Liver (tissue), 9 donors: Measurements from ENCODE around the gene QKI. TPM values are rescaled to one million over a fixed set of nuclear protein-coding genes. Genes with fewer than 3 reads are reported as not detected.
A peak's percentile ranks its signal among the peaks of the same experiment; 100 is the strongest.

ENCODE experiments used
- DNase-seq: peaks from one replicate; pipeline ENCODE4 v3.0.0-alpha.2; 2017; ENCODE audit warnings: low spot score
- H3K27ac ChIP-seq, 2 donors: one replicate each; pipeline ENCODE4 v1.7.0; 2013; ENCODE audit warnings: inconsistent platforms in 2 of 2, low read length in 2 of 2, control low read depth in 1 of 2, low read depth in 1 of 2, mild to moderate bottlenecking in 1 of 2
- H3K27me3 ChIP-seq, 4 donors: one replicate each; pipeline versions ENCODE4 v1.6.1 to v1.7.0; 2013; ENCODE audit warnings: low read length in 3 of 4, inconsistent platforms in 1 of 4, mild to moderate bottlenecking in 1 of 4, moderate library complexity in 1 of 4; ENCODE audit not compliant: control insufficient read depth in 4 of 4, insufficient read depth in 4 of 4
- H3K36me3 ChIP-seq, 4 donors: one replicate each; pipeline versions ENCODE4 v1.6.1 to v1.7.0; 2013; ENCODE audit warnings: low read length in 3 of 4, mild to moderate bottlenecking in 3 of 4, low read depth in 1 of 4, moderate library complexity in 1 of 4; ENCODE audit not compliant: control insufficient read depth in 4 of 4, insufficient read depth in 3 of 4
- H3K4me1 ChIP-seq, 4 donors: one replicate each; pipeline versions ENCODE4 v1.6.1 to v1.7.0; 2013; ENCODE audit warnings: low read length in 3 of 4, mild to moderate bottlenecking in 3 of 4, moderate library complexity in 1 of 4; ENCODE audit not compliant: control insufficient read depth in 4 of 4, insufficient read depth in 4 of 4
- H3K4me3 ChIP-seq, 3 donors: one replicate each; pipeline versions ENCODE4 v1.6.1 to v1.7.0; 2013; ENCODE audit warnings: low read length in 3 of 3, control low read depth in 1 of 3, low read depth in 1 of 3, mild to moderate bottlenecking in 1 of 3
- H3K9ac ChIP-seq, 2 donors: one replicate each; pipeline ENCODE4 v1.7.0; 2013; ENCODE audit warnings: low read length in 2 of 2, mild to moderate bottlenecking in 2 of 2, moderate library complexity in 2 of 2, control low read depth in 1 of 2, low read depth in 1 of 2
- H3K9me3 ChIP-seq, 4 donors: one replicate each; pipeline versions ENCODE4 v1.6.1 to v1.7.0; 2013; ENCODE audit warnings: low read length in 3 of 4; ENCODE audit not compliant: control insufficient read depth in 4 of 4
- ATF3 ChIP-seq: IDR thresholded peaks from 2 replicates; pipeline ENCODE4 v1.6.1; 2016; ENCODE audit warnings: antibody characterized with exemption
- CTCF ChIP-seq: fragments of 150-350 bp; IDR thresholded peaks from 2 replicates; pipeline ENCODE4 v1.5.1; 2017; ENCODE audit warnings: improper control_type of control experiment, low read depth, low read length; ENCODE audit not compliant: missing input control
- EGR1 ChIP-seq, 2 donors: IDR thresholded peaks; 2 replicates each; pipeline ENCODE4 v1.6.1; 2016 to 2018; ENCODE audit warnings: antibody characterized with exemption in 2 of 2, low read depth in 2 of 2
- FOXA1 ChIP-seq: IDR thresholded peaks from 2 replicates; pipeline ENCODE4 v1.6.1; 2016; ENCODE audit warnings: antibody characterized with exemption
- FOXA2 ChIP-seq: IDR thresholded peaks from 2 replicates; pipeline ENCODE4 v1.6.1; 2016; ENCODE audit warnings: antibody characterized with exemption
- GABPA ChIP-seq, 2 donors: IDR thresholded peaks in 1 of 2; conservative IDR thresholded peaks in 1 of 2; 2 replicates each; pipeline ENCODE4 v1.6.1; 2016; ENCODE audit warnings: antibody characterized with exemption in 2 of 2, mild to moderate bottlenecking in 1 of 2, moderate library complexity in 1 of 2
- HNF4A ChIP-seq, 2 donors: conservative IDR thresholded peaks; 2 replicates each; pipeline ENCODE4 v1.6.1; 2016; ENCODE audit warnings: antibody characterized with exemption in 2 of 2, mild to moderate bottlenecking in 2 of 2
- HNF4G ChIP-seq: IDR thresholded peaks from 2 replicates; pipeline ENCODE4 v1.6.1; 2016; ENCODE audit warnings: antibody characterized with exemption
- JUND ChIP-seq, 2 donors: IDR thresholded peaks; 2 replicates each; pipeline ENCODE4 v1.6.1; 2016; ENCODE audit warnings: antibody characterized with exemption in 2 of 2
- NR2F2 ChIP-seq: IDR thresholded peaks from 2 replicates; pipeline ENCODE4 v1.6.1; 2016; ENCODE audit warnings: antibody characterized with exemption
- RAD21 ChIP-seq, 2 donors: IDR thresholded peaks; 2 replicates each; pipeline ENCODE4 v1.6.1; 2016; ENCODE audit warnings: antibody characterized with exemption in 2 of 2, mild to moderate bottlenecking in 2 of 2
- REST ChIP-seq: IDR thresholded peaks from 2 replicates; pipeline ENCODE4 v1.6.1; 2016; ENCODE audit warnings: antibody characterized with exemption, mild to moderate bottlenecking
- RXRA ChIP-seq, 2 donors: IDR thresholded peaks; 2 replicates each; pipeline ENCODE4 v1.6.1; 2017 to 2018; ENCODE audit warnings: antibody characterized with exemption in 2 of 2, mild to moderate bottlenecking in 1 of 2
- SP1 ChIP-seq: IDR thresholded peaks from 2 replicates; pipeline ENCODE4 v1.6.1; 2018; ENCODE audit warnings: antibody characterized with exemption, mild to moderate bottlenecking
- TAF1 ChIP-seq: conservative IDR thresholded peaks from 2 replicates; pipeline ENCODE4 v1.6.1; 2016; ENCODE audit warnings: antibody characterized with exemption, mild to moderate bottlenecking
- YY1 ChIP-seq: IDR thresholded peaks from 2 replicates; pipeline ENCODE4 v1.6.1; 2016; ENCODE audit warnings: antibody characterized with exemption, mild to moderate bottlenecking
- ZBTB33 ChIP-seq: IDR thresholded peaks from 2 replicates; pipeline ENCODE4 v1.6.1; 2016; ENCODE audit warnings: antibody characterized with exemption
- WGBS: extraction: QIAGEN DNeasy Blood & Tissue Kit; methylation state at CpG from one replicate; pipeline ENCODE4 v1.1.7; 2013; 5-methylcytosine and 5-hydroxymethylcytosine counted together
- polyA plus RNA-seq, 2 donors: library from polyadenylated mRNA; stranded (reverse) in 1 of 2; unstranded in 1 of 2; fragments of 200-250 nt in 1 of 2; fragments of >200 nt in 1 of 2; fragmentation: Nextera tagmentation in 1 of 2; extraction: Ambion mirVana in 1 of 2; gene quantifications; one replicate each; pipeline versions ENCODE4 v1.2.1 to v1.2.3, GENCODE V29; 2013 to 2015
- total RNA-seq, 2 donors: library from RNA; depleted of rRNA; stranded (reverse); fragments of >200 nt; gene quantifications; one replicate each; pipeline ENCODE4 v1.2.3, GENCODE V29; 2014
- TF ChIP-seq, protein P1 (sequence below): IDR thresholded peaks from 2 replicates; pipeline ENCODE4 v1.6.1; 2016; ENCODE audit warnings: antibody characterized with exemption
- donor health status: healthy.
- donor health status: healthy.
- donor health status: healthy.
- donor health status: healthy.
- donor health status: healthy.

QKI gene
- total and polyA plus RNA-seq, 4 donors, result 22.7 to 97.0 (median 56.3) TPM

GRCh38 chr6:163446549-163446948, 32.0 kb downstream of the QKI start:
- Histone ChIP-seq H3K4me3 (no peak overlapping the region), H3K36me3 (peaks cover 0 to 4% (median 0%) of the 10 kb centered on the region in 4 donors), H3K9me3 (no peaks in the 10 kb centered on the region), H3K9ac (no peak overlapping the region), H3K27me3 (no peaks in the 10 kb centered on the region), H3K4me1 (peaks cover 8 to 39% (median 14%) of the 10 kb centered on the region in 4 donors), H3K27ac (peak overlapping the region; percentile 14 to 34)
- WGBS, result 24% methylated on average over 4 of the region's 4 CpGs
- TF ChIP-seq NR2F2 (no peak), RXRA (IDR thresholded peaks at IDR 0.05) (peak; percentile 6 to 17), TAF1 (peak; percentile 42), HNF4A (conservative IDR thresholded peaks at IDR 0.05) (peak in 1 of 2 donors; percentile 28), SP1 (peak; percentile 18)
- no peak for DNase-seq

GRCh38 chr6:163449076-163449475, 34.6 kb downstream of the QKI start:
- Histone ChIP-seq H3K9me3 (no peaks in the 10 kb centered on the region), H3K27ac (no peak overlapping the region), H3K9ac (no peak overlapping the region), H3K27me3 (no peaks in the 10 kb centered on the region), H3K4me3 (no peak overlapping the region), H3K4me1 (peaks cover 2 to 30% (median 12%) of the 10 kb centered on the region in 4 donors), H3K36me3 (peaks cover 0 to 4% (median 0%) of the 10 kb centered on the region in 4 donors)
- no peak for DNase-seq
- WGBS, result 31% methylated on average over 1 of the region's 1 CpG
- TF ChIP-seq, protein P1, sequence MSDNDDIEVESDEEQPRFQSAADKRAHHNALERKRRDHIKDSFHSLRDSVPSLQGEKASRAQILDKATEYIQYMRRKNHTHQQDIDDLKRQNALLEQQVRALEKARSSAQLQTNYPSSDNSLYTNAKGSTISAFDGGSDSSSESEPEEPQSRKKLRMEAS, result no peak
- TF ChIP-seq GABPA (IDR thresholded peaks at IDR 0.05 in 1 of 2, conservative IDR thresholded peaks at IDR 0.05 in 1 of 2), result no peak
- TF ChIP-seq RXRA (IDR thresholded peaks at IDR 0.05), result no peak
- TF ChIP-seq FOXA1, result no peak
- no peak for TF ChIP-seq FOXA2
- no peak for TF ChIP-seq ZBTB33
- no peak for TF ChIP-seq JUND (IDR thresholded peaks at IDR 0.05)
- no peak for TF ChIP-seq YY1
- no peak for TF ChIP-seq RAD21 (IDR thresholded peaks at IDR 0.05)
- no peak for TF ChIP-seq TAF1
- TF ChIP-seq NR2F2, result no peak
- TF ChIP-seq HNF4G, result no peak
- TF ChIP-seq EGR1 (IDR thresholded peaks at IDR 0.05; ENCODE audit: low read depth in 2 of 2), result no peak
- TF ChIP-seq SP1, result no peak
- no peak for TF ChIP-seq ATF3
- TF ChIP-seq REST, result no peak
- no peak for TF ChIP-seq HNF4A (conservative IDR thresholded peaks at IDR 0.05)
- TF ChIP-seq CTCF, result no peak
